ENCODE data around the gene PUS7.
"Not testable (repeated sequence)": the region's sequence is repeated elsewhere in the genome, so short reads cannot be mapped to it uniquely, and the experiment has no call there.

Gene PUS7

DNA sequence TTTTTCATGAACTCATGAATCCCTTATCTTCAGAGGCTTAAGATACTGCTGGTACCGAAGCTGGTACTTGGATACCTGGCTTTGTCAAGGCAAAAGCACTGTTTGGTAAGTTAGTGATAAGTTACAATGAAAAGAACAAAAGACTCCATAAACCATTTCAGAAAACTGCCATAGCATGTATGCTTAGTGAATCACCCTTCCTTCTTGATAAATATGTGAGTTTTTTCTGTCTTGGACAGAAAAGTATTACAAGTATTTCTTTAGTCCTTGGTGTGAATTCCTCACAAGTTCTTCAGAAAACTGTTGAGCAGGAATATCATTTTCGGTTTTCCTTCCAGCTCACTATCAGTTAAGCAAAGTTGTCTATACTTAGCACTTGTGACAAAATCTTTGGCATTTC, 25.6 kb downstream of the PUS7 start:
- no peak for DNase-seq (ENCODE audit: low read depth)

DNA sequence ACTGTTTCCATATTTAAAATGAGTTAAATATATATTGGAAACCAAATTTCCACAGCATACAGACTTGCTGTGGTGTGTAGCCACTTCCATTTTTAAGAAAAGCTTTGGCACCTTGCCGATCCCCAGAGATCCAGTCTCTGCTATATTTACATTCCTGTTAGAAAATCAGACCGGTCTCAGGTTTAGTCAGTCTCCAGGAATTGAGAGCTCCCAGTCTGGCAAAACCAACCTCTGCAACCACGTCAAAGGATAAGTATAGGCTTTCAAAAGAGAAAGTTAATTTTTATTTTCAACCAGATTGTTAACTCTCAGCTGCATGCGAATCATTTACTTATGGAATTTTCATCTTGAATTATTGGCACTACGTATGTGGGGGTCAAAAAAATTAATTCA, 28.2 kb downstream of the PUS7 start:
- DNase-seq (ENCODE audit: low read depth): no peak

DNA sequence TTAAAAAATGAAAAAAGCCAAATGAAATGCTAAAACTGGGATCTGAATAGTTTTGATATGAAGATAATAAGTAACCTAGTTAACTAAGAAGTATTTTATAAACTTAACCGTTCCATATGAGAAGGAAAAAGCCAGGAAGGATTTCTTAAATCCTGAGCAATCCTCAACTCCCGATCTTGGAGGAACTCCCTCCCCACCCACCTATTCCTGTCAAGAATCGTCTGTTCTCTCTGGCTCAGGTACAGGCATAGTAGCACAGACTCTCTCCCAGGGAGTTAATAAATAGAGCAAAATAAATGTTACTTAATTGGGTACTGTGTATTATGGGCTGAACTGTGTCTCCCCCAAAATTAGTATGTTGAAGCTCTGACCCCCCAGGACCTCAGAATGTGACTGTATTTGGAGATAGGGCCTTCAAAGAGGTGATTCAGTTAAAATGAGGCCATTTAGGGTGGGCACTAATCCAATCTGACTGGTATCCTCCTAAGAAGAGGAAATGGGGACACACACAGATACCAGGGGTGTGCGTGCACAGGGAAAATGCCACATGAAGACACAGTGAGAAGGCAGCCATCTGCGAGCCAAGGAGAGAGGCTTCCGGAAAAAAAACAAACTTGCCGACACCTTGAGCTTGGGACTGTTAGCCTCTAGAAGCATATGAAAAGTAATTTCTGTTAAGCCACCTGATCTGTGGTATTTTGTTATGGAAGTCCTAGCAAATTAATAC, 28.7 kb downstream of the PUS7 start:
- no peak for DNase-seq (ENCODE audit: low read depth)

DNA sequence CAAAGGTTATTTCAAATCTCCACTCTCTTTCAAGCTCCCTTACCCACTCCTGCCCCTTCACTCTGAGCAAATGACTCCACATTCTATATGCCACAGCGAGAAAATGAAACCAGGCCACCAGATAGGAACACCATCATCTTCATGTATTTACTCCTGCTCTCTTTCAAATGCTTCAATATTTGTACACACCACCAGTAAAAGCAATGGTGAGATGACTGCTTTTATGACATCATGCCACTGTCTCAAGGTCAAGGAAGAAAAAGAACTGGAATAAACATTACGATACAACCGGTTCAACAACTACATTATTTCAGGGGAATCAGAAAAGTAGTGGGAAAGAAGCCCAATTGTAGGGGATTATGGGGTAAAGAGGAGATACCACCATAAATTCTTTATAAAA, 32.7 kb downstream of the PUS7 start:
- no peak for DNase-seq (ENCODE audit: low read depth)

DNA sequence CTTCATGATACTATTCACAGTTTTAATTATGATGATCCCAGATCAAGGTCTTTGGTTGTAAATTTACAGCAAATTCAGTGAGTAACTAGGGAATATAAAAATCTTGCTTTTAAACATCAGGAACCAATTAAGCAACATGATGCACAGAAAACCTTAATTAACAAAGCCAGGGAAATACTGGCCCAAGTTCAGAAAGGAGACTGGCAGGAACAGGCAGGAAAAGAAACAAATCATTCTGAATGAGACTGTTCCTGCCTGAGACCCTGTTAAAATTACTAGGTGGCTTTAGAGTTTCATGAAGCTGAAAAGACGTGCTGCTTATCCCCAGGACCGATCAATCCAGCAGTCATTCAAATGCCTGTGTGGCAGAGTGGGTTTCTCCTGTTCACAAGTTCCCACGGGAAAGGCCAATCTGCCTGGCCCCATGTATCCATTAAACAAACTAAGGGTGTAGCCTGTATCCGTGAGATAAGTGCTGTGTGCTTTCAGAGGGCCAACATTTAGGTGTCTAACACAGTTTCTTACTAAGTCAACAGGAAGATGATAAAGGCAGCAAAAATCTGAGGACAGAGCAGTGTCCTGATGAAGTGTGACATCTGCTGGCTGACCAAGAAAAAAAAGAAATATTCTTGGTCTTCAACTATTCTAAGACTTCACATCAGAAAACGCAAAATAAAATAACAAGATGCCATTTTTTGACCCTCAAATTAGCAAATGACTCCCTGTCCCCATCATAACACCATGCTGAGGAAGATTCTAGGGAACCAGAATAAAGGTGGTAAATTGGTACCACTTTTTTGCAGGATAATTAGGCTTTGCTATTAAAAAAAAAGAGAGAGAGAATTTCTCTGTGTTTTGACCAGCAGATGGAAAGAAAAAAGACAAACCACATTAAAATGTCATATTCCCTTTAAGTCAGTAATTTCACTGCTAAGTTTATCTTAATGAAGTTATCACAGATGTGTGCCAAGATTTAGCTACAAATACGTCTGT, 34.2 kb downstream of the PUS7 start:
- no peak for DNase-seq (ENCODE audit: low read depth)

DNA sequence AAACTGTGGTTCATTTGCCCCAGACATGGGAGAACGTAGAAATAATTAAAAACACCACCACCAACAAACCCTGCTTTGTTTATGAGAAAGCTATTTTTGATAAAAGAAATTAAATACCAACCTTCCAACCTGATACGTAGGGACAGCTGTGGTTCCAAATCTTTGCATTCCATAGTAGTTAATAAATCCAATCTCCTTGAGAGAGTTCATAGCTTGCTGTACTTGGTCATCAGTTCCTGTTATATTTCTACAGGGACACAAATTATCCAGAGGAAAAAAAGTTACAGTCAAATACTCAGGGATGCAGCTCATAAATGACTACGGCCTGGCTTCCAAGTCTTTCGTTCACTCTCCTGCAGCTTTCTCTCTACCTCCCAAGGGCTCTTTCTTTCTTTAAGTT, 41.1 kb downstream of the PUS7 start:
- DNase-seq (ENCODE audit: low read depth): no peak

GRCh38 chr7:105478606-105479005, 43.5 kb downstream of the PUS7 start:
- no peak for DNase-seq (ENCODE audit: low read depth)

GRCh38 chr7:105477908-105478307, 44.2 kb downstream of the PUS7 start:
- no peak for DNase-seq (ENCODE audit: low read depth)

GRCh38 chr7:105474045-105474444, 48.0 kb downstream of the PUS7 start:
- no peak for DNase-seq (ENCODE audit: low read depth)

DNA sequence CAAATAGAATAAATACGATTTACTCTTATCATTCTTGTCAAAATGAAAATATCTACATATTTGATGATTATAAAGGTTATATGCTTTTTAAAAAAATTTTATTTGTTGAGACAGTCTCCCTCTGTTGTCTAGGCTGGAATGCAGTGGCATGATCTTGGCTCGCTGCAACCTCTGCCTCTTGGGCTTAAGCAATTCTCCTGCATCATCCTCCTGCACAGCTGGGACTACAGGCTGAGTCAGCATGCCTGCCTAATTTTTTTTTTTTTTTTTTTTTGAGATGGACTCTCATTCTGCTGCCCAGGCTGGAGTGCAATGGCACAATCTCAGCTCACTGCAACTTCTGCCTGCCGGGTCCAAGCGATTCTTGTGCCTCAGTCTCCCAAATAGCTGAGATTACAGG, 48.9 kb downstream of the PUS7 start:
- DNase-seq (ENCODE audit: low read depth): no peak

DNA sequence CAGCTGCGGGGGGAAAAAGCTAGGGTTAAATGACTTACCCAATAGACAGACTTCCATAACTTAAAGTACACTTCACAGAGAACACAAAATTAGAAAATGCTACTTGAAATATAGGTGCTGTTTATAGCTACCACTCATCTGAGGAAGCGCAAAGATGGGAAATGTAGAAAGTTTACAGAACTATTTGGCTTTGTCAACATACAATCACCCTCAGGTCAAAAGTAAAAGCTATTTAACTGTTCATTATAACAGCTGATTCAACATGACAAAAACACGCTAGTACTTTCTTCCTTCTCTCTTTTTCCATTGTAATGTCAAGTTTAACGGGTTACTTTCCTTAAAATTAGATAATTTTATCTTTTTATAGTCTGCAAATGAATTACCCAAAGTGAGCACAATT, 51.2 kb downstream of the PUS7 start:
- no peak for DNase-seq (ENCODE audit: low read depth)

- DNase-seq (ENCODE audit: low read depth): no peak
These were observed 52.0 kb downstream of the PUS7 start for GRCh38 chr7:105470090-105470489.

DNA sequence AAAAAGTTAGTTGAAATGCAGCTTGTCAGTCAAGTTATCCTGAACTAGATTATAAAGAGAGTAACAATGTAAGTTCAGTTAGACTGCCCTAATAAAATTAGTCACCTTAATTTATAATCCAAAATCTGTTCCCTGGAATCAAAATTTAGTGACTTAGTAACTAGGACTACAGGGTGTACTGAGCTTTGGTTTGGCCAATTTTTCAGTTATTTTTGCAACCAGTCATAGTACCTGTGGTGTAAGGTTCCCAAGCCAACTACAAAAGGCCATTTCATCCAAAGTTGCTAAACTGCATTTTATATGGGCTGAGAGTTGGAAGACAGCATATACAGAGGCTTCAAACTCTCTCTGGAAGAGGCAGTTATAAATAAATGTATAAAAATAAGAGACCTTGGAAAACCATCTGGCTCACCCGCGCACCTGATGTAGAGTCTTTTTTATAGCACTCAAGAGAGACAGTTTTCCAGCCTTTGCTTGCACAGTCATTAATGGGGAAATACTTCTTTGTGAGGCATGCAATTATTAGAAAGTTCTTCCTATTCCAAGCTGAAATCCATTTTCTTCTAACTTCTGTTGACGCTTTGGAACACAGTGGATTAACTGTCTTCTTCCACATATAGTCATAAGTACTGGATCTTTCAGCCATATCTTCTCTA, 59.2 kb downstream of the PUS7 start:
- DNase-seq (ENCODE audit: low read depth): no peak

GRCh38 chr7:105461518-105461917, 60.6 kb downstream of the PUS7 start:
- no peak for DNase-seq (ENCODE audit: low read depth)

DNA sequence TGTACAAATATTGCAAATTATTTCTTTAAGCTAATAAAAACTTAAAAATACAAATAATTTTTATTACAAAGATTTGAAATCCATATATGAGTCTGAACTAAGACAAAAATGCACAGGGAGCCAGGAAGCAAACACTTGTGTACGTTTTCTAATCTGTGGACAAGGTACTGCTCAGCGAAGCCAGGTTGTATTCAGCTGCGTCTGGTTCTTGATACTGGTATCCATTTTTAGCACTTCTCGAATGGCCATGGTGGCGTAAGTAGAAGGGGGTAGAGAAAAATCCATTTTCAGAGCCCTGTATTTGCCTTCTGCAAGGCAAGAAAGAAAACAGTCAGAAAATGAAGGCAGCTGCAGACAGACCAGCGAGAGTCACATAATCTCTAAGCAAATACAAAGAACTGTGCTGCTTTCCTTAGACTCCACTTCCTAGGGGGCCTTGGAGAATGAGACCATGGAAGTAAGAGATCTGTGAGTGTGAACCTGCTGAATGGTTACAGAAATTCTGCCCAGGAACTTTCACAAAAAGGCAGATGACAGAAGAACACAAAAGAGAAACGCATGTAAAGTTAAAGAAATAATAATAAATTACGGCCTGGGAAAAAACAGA, 64.3 kb downstream of the PUS7 start:
- DNase-seq (ENCODE audit: low read depth): no peak

GRCh38 chr7:105454921-105455320, 67.2 kb downstream of the PUS7 start:
- no peak for DNase-seq (ENCODE audit: low read depth)

- no peak for DNase-seq (ENCODE audit: low read depth)
These were observed 67.8 kb downstream of the PUS7 start for GRCh38 chr7:105454095-105454747.

DNA sequence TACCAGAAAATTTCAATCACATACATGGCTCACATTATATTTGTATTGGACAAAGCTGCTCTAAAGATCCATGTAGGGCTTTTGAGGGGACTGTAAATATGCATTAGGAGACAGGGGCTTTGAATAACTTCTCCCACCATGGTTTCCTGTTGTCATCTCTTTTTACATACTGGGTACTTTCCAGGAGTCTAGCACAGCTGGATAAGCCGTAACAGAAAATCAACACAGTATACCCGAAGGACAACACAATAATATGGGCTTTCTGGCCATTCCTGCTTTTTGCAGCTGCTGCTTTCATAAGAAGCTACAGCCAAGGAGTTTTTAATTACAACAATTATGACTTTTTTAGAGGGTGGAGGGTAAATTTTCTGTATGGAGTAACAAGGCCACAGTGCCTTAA, 70.0 kb downstream of the PUS7 start:
- DNase-seq (ENCODE audit: low read depth): no peak

- DNase-seq (ENCODE audit: low read depth): not testable (repeated sequence)
These were observed 71.2 kb downstream of the PUS7 start for GRCh38 chr7:105450870-105451269.

- no peak for DNase-seq (ENCODE audit: low read depth)
These were observed 71.8 kb downstream of the PUS7 start for GRCh38 chr7:105450177-105450861.

- DNase-seq (ENCODE audit: low read depth): no peak
These were observed 73.9 kb downstream of the PUS7 start for GRCh38 chr7:105448181-105448580.

Measured in T follicular helper cell (primary cell).